ENCODE data around the gene ARFGEF3.
"Not testable (repeated sequence)": the region's sequence is repeated elsewhere in the genome, so short reads cannot be mapped to it uniquely, and the experiment has no call there.

The ARFGEF3 gene

GRCh38 chr6:138117376-138117914 is 44.3 kb upstream of the ARFGEF3 start:
- peak overlapping the region; percentile 48 for H3K27ac ChIP-seq
- TF ChIP-seq ZFX (IDR thresholded peaks at IDR 0.05; ENCODE audit: borderline replicate concordance) (no peak), CTCF (IDR thresholded peaks at IDR 0.05) (no peak)

- not testable (repeated sequence) for H3K27ac ChIP-seq
These were observed 42.5 kb upstream of the ARFGEF3 start for GRCh38 chr6:138119229-138119628.

GRCh38 chr6:138119976-138120375 is 41.8 kb upstream of the ARFGEF3 start:
- H3K27ac ChIP-seq: no peak overlapping the region
- TF ChIP-seq CTCF (IDR thresholded peaks at IDR 0.05): no peak
- no peak for TF ChIP-seq ZFX (IDR thresholded peaks at IDR 0.05; ENCODE audit: borderline replicate concordance)

- no peak for TF ChIP-seq CTCF (IDR thresholded peaks at IDR 0.05)
- no peak for TF ChIP-seq ZFX (IDR thresholded peaks at IDR 0.05; ENCODE audit: borderline replicate concordance)
- H3K27ac ChIP-seq: no peak overlapping the region
These were observed 37.6 kb upstream of the ARFGEF3 start for GRCh38 chr6:138124096-138124495.

- TF ChIP-seq ZFX (IDR thresholded peaks at IDR 0.05; ENCODE audit: borderline replicate concordance) (no peak), CTCF (IDR thresholded peaks at IDR 0.05) (no peak)
These were observed 33.6 kb upstream of the ARFGEF3 start for GRCh38 chr6:138128096-138128495.

GRCh38 chr6:138129190-138129589 is 32.5 kb upstream of the ARFGEF3 start:
- TF ChIP-seq CTCF (IDR thresholded peaks at IDR 0.05) (no peak), ZFX (IDR thresholded peaks at IDR 0.05; ENCODE audit: borderline replicate concordance) (no peak)
- H3K27ac ChIP-seq: no peak overlapping the region

More at GRCh38 chr6:138128096-138128495, 33.6 kb upstream of the ARFGEF3 start:
- no peak overlapping the region for H3K27ac ChIP-seq

GRCh38 chr6:138142806-138143205 is 18.9 kb upstream of the ARFGEF3 start:
- TF ChIP-seq CTCF (IDR thresholded peaks at IDR 0.05): no peak

GRCh38 chr6:138145402-138145801 is 16.3 kb upstream of the ARFGEF3 start:
- TF ChIP-seq ZFX (IDR thresholded peaks at IDR 0.05; ENCODE audit: borderline replicate concordance): no peak
- TF ChIP-seq CTCF (IDR thresholded peaks at IDR 0.05): no peak

More at GRCh38 chr6:138142806-138143205, 18.9 kb upstream of the ARFGEF3 start:
- H3K27ac ChIP-seq: no peak overlapping the region

More at GRCh38 chr6:138145402-138145801, 16.3 kb upstream of the ARFGEF3 start:
- no peak overlapping the region for H3K27ac ChIP-seq

All from 22Rv1 (cell line).